Suprapubic skin (tissue), 4 donors: ENCODE data around the gene SMOC2.

ENCODE experiments used
- CTCF ChIP-seq, 2 donors: fragments of 200-600 bp in 1 of 2; fragments of 450-650 bp in 1 of 2; sonication (generic) in 1 of 2; IDR thresholded peaks; one replicate each; pipeline ENCODE4 v1.5.1; 2016 to 2019; ENCODE audit warnings: antibody characterized with exemption in 2 of 2, mild to moderate bottlenecking in 1 of 2, moderate library complexity in 1 of 2
- POLR2A ChIP-seq, 2 donors: fragments of 450-650 bp; IDR thresholded peaks; one replicate each; pipeline ENCODE4 v1.6.1; 2017; ENCODE audit warnings: antibody characterized with exemption in 2 of 2, mild to moderate bottlenecking in 2 of 2, moderate library complexity in 2 of 2
- POLR2AphosphoS5 ChIP-seq, 3 donors: sonication (generic); formaldehyde crosslinking; IDR thresholded peaks; one replicate each; pipeline ENCODE4 v1.6.1; 2017; ENCODE audit warnings: antibody characterized with exemption in 3 of 3

GRCh38 chr6:168506460-168506859 lies 65.5 kb downstream of the SMOC2 start:
- TF ChIP-seq CTCF (IDR thresholded peaks at IDR 0.05) = no peak
- TF ChIP-seq POLR2A (IDR thresholded peaks at IDR 0.05) = no peak
- TF ChIP-seq POLR2AphosphoS5 (IDR thresholded peaks at IDR 0.05) = no peak
